ENCODE measurements around the gene SELENOK. TPM values are rescaled to one million over a fixed set of nuclear protein-coding genes. Genes with fewer than 3 reads are reported as not detected.
A peak's percentile ranks its signal among the peaks of the same experiment; 100 is the strongest.

SELENOK gene
- total and polyA plus RNA-seq, 2 of the 13 experiments (the other 11 are each of a cell fraction or from before 2014, with no cell fraction given), result 67.0 to 81.0 TPM

- TF ChIP-seq ZNF652 (CRISPR knock-in tag; IDR thresholded peaks at IDR 0.05; ENCODE audit: borderline replicate concordance, low read depth), result 0 out of 2 replicates have a peak, but pooled peaks have one; percentile 12
- TF ChIP-seq NFE2L1 (CRISPR knock-in tag; IDR thresholded peaks at IDR 0.05; ENCODE audit: borderline replicate concordance), result no peak
- TF ChIP-seq NFKB2 (CRISPR knock-in tag; IDR thresholded peaks at IDR 0.05; ENCODE audit: borderline replicate concordance), result peak; percentile 82; the same call in 1 of the 2 replicates
- TF ChIP-seq HNRNPL (IDR thresholded peaks at IDR 0.05; ENCODE audit: low read depth, low read length), result no peak
- no peak for TF ChIP-seq NAIF1 (CRISPR knock-in tag; IDR thresholded peaks at IDR 0.05; ENCODE audit: borderline replicate concordance)
- TF ChIP-seq JUN (CRISPR knock-in tag; IDR thresholded peaks at IDR 0.05), result peak; percentile 51; the same call in 1 of the 2 replicates
- 0 out of 2 replicates have a peak, but pooled peaks have one; percentile 19 for TF ChIP-seq ZBTB14 (CRISPR knock-in tag; IDR thresholded peaks at IDR 0.05)
- 0 out of 2 replicates have a peak, but pooled peaks have one; percentile 10 for TF ChIP-seq ZSCAN25 (CRISPR knock-in tag; IDR thresholded peaks at IDR 0.05)
- TF ChIP-seq ZNF768 (CRISPR knock-in tag; IDR thresholded peaks at IDR 0.05), result peak; percentile 23; the same call in 1 of the 2 replicates
- TF ChIP-seq SALL1 (CRISPR knock-in tag; IDR thresholded peaks at IDR 0.05), result 0 out of 2 replicates have a peak, but pooled peaks have one; percentile 60
- peak; percentile 43 for TF ChIP-seq PITX1 (CRISPR knock-in tag; IDR thresholded peaks at IDR 0.05)
- TF ChIP-seq FOXA1 (IDR thresholded peaks at IDR 0.05), result no peak
- 0 out of 2 replicates have a peak, but pooled peaks have one; percentile 2 for TF ChIP-seq FOXA1 (CRISPR knock-in tag; IDR thresholded peaks at IDR 0.05)
- 0 out of 2 replicates have a peak, but pooled peaks have one; percentile 27 for TF ChIP-seq KLF15 (CRISPR knock-in tag; IDR thresholded peaks at IDR 0.05; ENCODE audit: borderline replicate concordance)
- TF ChIP-seq TFAP4 (IDR thresholded peaks at IDR 0.05; ENCODE audit: borderline replicate concordance, low read depth), result peak; percentile 49; the same call in 1 of the 2 replicates
- TF ChIP-seq MEF2D (CRISPR knock-in tag; IDR thresholded peaks at IDR 0.05), result peak; percentile 86
- TF ChIP-seq MEIS2 (CRISPR knock-in tag; IDR thresholded peaks at IDR 0.05), result peak; percentile 78; the same call in 1 of the 2 replicates
- TF ChIP-seq DRAP1 (CRISPR knock-in tag; IDR thresholded peaks at IDR 0.05), result peak; percentile 67; the same call in 1 of the 2 replicates
- TF ChIP-seq GATA4 (IDR thresholded peaks at IDR 0.05; ENCODE audit: borderline replicate concordance, low read depth), result 0 out of 2 replicates have a peak, but pooled peaks have one; percentile 26
- TF ChIP-seq ZSCAN9 (CRISPR knock-in tag; IDR thresholded peaks at IDR 0.05; ENCODE audit: borderline replicate concordance), result 0 out of 2 replicates have a peak, but pooled peaks have one; percentile 43
- TF ChIP-seq ZNF761 (CRISPR knock-in tag; conservative IDR thresholded peaks at IDR 0.05), result 0 out of 2 replicates have a peak, but pooled peaks have one; percentile 39
- peak; percentile 81 for TF ChIP-seq YY1 (IDR thresholded peaks at IDR 0.05; ENCODE audit: insufficient read depth, insufficient replicate concordance, low read depth, low read length)
- TF ChIP-seq RFXANK (CRISPR knock-in tag; IDR thresholded peaks at IDR 0.05), result 0 out of 2 replicates have a peak, but pooled peaks have one; percentile 73
- TF ChIP-seq MAZ (IDR thresholded peaks at IDR 0.05; ENCODE audit: borderline replicate concordance, low read depth, low read length), result peak; percentile 52
- peak; percentile 92 for TF ChIP-seq MAZ (CRISPR knock-in tag; IDR thresholded peaks at IDR 0.05; ENCODE audit: low read depth)
- TF ChIP-seq CREB1 (IDR thresholded peaks at IDR 0.05), result peak; percentile 99
- TF ChIP-seq CREB1 (CRISPR knock-in tag; IDR thresholded peaks at IDR 0.05), result peak; percentile 99
- peak; percentile 76 for TF ChIP-seq ZFX (CRISPR knock-in tag; IDR thresholded peaks at IDR 0.05; ENCODE audit: low read depth)
- peak; percentile 48; the same call in 1 of the 2 replicates for TF ChIP-seq ZZZ3 (CRISPR knock-in tag; IDR thresholded peaks at IDR 0.05; ENCODE audit: borderline replicate concordance)
- peak; percentile 36; the same call in 1 of the 2 replicates for TF ChIP-seq DR1 (CRISPR knock-in tag; IDR thresholded peaks at IDR 0.05)
These were observed at the start of gene SELENOK (continued) for GRCh38 chr3:53891497-53892285.
